GM19463 (cell line): ENCODE data around the gene ANKRD12.
"Not testable (repeated sequence)": the region's sequence is repeated elsewhere in the genome, so short reads cannot be mapped to it uniquely, and the experiment has no call there.

Source experiments
- ATAC-seq: cut with Tn5 transposase; IDR thresholded peaks from one replicate; pipeline ENCODE4 v1.9.1; 2021; ENCODE audit warnings: mild to moderate bottlenecking, moderate library complexity; ENCODE audit not compliant: unreplicated experiment

Gene ANKRD12

DNA sequence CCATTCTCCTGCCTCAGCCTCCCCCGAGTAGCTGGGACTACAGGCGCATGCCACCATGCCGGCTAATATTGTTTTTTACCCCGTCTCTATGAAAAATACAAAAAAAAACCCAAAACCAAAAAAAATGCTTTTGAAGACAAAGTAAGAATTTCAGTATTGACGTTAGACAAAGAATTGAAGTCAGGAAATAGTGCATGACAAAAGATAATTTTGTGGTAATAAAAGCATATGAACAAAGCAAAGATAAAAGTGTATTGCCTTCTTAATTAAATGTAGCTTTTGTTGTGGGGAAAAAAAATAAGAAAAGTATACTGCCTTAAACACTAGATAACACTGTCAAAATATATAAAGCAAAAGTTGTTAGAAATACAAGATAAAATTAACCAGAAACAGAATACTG lies 86.8 kb downstream of the ANKRD12 start:
- no peak for ATAC-seq

DNA sequence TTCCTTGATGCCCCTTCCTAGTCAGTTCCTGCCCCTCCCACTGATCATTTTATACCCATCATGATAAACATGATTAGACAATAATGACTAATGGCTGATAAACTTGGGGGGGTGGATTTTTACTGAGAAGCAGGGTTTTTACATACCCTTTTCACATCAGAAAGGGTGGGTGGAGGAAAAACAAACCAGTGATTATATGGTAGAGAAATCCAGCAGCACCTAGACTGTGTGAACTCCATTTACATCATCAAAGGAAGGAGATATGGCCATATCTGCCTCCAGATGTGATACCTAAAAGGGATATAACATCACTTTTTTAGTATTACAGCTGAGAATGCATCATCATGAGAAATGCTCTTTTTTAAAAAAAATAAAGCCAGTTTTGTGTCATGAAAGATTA lies 89.9 kb downstream of the ANKRD12 start:
- ATAC-seq: no peak

DNA sequence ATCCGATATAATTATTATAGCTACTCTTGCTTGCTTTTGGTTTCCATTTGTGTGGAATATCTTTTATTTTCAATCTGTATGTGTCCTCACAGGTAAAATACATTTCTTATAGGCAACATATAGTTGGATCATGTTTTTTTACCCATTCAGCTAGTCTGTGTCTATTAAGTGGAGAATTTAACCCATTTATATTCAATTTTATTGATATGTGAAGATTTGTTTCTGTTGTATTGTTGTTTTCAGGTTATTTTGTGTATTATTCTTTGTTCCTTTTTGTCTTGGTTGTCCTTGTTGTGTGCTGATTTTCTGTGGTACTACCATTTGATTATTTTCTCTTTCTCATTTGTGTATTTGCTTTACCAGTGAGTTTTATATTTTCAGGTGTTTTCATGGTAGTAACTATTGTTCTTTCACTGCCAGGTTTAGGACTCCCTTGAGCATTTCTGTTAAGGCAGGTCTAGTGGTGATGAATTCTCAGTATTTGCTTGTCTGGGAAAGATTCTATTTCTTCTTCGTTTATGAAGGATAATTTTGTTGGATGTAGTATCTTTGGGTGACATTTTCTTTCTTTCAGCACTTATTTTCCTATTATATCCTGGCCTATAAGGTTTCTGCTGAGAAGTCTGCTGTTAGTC lies 95.4 kb downstream of the ANKRD12 start:
- ATAC-seq: no peak

DNA sequence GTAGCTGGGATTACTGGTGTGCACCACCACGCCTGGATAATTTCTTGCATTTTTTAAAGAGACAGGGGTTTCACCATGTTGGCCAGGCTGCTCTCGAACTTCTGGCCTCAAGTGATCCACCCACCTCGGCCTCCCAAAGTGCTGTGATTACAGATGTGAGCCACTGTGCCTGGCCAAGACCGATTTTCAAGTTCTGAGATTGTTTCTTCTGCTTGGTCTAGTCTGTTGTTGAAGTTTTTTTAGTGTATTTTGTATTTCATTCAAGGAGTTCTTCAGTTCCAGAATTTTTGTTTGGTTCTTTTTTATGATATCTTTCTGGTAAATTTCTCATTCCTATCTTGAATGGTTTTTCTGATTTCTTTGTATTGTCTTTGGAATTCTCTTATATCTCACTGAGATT lies 96.4 kb downstream of the ANKRD12 start:
- no peak for ATAC-seq

DNA sequence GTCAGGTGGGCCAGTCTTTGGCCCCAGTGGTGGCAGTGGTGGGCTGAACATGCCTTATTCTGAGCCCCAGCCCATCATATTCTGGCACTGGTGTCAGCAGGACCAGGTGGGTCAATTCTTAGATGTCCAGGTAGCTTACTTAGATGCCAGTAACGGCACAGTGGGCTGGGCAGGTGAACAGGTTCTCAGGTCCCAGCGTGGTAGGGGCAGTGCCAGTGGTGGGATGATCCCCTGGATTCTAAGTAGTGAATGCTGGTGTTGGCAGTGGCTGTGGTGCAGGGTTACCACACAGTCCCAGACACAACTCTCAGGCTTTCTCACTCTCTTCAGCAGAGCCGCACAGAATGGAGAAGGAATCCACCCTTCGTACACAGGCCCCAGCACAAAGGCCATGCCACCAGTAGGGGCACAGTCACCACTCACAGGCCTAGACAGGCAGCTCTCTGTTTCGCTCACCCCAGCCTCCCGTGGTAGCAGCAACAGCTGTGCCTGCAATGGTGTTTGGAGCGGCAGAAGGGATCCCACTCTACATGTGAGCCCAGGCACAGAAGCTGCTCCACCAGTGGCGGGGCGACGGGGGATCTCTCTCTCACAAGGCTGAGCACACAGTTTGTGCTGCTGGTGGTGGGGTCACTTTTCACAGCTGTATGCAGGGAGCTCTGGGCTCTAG lies 97.3 kb downstream of the ANKRD12 start:
- ATAC-seq: no peak

DNA sequence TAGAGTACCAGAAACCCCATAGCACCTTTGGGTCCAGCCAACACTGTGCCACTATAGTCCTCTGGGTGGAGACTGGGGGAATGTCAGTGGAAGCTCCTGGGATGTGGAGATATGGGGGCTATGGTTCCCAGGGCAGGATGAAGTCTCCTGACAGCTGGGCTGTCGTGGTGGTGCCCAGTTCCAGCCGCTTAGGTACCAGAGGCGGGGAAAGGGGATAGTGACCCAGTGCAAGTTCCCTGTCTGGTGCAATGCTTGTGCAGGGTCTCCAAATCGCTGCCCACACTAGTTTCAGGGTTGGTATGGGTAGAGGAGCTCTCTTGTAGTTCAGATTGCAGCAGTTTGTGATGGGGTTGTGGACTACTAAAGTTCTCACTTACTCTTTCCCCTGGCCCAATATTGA lies 97.9 kb downstream of the ANKRD12 start:
- ATAC-seq: no peak

DNA sequence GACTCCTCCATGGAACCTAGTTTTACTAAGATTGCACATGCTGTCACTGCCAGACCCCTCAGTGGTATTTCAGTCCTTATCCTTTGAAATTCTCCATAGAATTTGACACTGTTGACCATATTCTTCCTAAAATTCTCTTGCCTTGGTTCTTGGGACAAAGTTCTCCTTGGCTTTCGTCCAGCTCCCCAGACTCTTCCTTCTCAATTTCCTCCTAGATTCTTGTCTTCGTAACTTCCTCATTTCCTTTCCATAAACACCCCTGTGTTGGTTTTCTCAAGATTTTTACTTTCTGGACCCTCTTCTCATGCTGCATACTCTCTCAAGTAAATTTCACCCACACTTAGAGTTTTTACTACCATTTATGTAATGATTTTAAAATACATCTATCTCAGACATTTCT lies 101.4 kb downstream of the ANKRD12 start:
- no peak for ATAC-seq

DNA sequence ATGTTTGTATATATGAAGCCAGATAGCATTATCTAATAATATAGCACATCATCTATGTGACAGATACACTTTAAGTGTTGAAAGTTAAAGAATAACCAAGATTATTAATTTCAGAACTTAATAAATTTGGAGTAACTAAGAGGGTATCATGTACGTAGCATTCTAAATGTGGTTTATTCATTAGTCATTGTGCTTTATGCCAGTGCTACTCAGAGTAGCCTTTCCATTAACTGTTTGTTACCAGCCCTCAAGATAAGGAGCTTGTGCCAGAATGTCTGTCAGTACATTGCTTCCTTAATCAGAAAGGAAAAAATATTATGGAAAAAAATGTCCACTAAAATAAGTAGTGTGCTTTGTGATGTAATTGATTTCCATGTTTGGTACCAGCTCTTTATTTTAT lies 103.1 kb downstream of the ANKRD12 start:
- ATAC-seq: peak; percentile 32

DNA sequence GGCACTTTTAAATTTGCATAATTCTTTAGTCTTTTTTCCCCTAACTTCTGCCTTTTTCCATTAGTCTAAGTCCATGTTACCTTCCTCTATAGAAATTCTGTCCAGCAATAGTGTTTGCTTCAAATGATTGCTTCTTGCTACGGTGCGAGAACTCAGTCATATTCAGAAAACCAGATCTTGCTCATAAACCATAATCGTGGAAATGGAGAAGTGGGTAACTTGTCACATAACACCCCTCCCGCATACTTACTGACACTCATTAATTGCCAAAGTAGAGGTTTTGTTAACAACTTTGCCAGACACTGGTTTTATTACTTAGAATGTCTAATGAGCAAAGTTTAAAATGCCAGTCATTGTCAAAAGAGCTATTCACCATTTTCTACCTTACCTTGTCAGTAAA lies 103.7 kb downstream of the ANKRD12 start:
- peak; percentile 59 for ATAC-seq

DNA sequence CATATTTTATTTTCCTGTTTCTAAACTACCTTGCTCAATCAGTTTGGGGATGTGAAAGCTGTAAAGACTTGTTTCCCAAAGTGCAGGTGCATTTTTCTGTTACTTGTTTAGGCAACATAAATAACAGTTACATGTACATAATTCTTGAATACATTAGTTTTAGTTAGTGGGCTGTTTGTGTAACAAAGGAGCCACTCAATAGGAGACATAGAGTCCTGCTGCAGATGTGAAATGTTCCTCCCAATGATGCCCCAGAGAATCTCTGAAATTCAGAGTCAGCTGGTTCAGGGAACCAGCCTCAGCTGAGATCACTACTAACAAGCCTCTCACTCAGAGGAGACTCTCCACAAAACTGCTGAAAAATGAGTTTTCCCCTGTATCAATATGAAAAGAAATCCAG lies 106.4 kb downstream of the ANKRD12 start:
- no peak for ATAC-seq

DNA sequence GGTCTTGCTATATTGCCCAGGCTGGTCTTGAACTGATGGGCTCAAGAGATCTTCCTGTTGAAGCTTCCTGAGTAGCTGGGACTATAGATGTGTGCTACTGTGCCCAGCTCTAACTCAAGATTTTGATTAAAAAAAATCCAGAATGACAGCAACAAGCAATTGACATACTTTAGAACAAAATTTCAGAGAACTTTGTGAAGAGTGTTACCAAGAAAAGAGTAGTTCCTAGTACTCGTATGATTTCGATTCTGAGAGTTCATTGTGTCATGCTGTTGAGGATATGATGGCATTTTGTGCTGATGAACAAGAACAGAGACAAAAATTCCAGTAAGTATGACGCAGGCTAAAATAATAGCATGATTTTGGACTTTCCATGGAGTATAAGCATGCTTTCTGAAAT lies 107.8 kb downstream of the ANKRD12 start:
- ATAC-seq: no peak

DNA sequence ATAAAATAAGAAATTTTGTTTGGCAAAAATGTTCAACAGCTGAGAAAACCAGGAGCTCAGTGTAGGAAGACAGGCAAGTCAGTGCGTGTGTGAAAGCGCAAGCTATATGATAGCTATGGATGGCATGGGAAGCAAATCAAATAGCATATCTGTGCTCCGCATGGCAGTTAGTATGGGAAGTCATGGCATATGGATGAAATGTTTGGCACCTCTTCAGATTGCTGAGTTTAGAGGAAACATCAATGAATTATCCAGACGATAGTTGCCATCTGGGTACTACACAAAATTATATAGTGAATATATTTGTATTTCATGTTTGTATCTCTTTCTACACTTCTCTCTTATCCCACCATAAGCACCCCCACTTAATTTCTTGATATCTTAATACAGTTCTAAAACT lies 112.1 kb downstream of the ANKRD12 start:
- no peak for ATAC-seq

DNA sequence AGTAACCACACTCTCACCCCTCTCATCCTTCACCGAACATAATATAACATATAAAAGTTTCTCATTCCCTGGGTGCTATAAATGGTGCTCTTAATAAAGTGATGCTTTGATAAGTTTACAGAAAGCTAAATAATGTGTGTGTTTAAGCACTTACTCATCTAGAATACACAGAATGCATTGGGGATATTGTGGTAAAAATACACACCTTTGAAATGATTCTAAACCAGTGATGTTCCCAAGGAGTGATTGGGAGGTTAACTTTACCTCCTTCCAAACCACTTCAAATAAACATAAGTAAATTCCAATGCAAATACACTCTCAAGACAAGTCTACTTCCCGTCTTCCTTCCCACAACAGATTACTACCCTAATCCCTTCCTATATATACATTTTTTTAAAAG lies 112.7 kb downstream of the ANKRD12 start:
- ATAC-seq: no peak

DNA sequence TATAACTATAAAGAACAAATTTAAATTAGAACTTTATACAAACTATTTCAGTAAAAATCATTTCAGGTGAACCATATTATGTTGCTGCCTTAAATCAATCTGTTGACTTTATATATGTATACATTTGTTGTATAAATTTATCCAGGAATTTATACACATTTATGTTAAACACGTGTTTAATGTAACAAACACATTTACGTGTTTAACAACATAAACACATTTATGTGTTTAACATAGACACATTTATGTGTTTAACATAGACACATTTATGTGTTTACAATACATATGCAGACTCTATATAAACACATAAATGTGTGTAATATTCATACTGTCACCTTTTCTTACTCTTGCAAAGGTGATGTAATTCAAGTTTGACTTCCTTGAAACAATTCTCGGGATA lies 122.6 kb downstream of the ANKRD12 start:
- ATAC-seq: no peak

DNA sequence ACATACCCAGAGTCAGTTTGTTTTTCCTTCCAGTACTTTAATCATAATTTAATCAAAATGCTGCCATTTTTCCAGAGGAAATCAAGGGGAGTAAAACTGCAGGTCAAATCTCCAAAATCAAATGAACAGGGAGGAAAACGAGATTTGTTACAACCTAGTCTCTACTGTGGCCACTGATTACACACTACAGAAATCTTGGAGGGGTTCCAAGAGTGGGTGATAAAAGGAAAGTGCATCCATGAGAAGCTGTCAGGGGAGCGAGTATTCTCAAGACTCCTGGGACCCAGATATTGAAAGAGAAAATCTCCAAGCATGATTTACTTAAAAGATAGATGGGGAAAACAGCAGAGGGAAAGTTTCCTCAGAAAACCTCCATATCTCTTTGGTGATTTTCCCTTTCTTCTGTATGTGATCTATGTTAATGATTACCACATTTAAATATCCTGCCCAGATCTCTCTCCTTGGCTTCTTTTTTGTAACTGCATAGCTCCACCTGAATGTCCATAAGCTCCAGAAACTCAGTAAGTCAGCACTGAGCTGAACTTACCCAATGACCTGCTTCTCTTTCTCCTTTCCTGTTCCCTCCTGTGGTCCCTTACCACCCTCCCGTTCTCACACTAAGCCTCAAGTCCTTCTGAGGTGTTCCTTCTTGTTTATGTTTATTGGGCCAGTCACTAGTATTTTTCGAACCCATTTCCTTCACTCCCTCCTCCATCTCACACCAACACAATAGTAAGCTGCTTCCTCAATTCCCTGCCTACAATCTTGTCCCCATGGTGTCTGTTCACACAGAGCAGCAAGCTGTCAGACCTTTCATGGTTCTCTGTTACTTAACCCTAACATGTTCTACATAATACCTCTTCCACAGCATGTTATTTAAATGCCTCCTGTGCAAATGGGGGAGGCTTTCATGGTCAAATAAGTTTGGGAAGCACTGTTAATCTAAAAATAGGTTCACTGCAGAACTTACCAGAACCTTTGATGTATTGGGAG lies 124.1 kb downstream of the ANKRD12 start:
- ATAC-seq: no peak

DNA sequence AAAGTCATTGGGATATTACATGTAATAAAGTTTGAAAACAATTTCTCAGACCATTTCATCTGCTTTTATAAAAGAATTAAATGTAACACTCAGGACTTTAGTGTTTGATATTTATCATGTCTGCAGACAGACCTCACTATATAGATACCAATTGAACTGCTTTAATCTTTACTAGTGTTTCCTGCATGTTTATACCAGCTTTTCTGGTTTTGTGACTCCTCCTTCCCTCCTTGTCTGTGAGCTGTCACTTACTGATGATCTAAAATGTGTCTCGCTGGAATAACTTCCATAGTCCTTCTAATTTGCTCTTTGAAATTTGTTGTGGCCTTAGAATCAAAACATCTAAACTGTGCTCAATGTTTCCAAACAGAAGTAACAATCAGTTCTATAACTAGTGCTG lies 126.7 kb downstream of the ANKRD12 start:
- no peak for ATAC-seq

DNA sequence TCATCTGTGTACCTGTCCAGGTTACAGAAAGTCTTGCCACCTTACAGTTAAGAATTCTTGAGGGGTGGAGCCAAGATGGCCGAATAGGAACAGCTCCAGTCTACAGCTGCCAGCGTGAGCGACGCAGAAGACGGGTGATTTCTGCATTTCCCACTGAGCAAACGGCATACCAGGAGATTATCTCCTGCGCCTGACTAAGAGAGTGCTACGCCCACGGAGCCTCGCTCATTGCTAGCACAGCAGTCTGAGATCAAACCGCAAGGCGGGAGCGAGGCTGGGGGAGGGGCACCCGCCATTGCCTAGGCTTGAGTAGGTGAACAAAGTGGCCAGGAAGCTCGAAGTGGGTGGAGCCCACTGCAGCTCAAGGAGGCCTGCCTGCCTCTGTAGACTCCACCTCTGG lies 128.2 kb downstream of the ANKRD12 start:
- ATAC-seq: not testable (repeated sequence)

DNA sequence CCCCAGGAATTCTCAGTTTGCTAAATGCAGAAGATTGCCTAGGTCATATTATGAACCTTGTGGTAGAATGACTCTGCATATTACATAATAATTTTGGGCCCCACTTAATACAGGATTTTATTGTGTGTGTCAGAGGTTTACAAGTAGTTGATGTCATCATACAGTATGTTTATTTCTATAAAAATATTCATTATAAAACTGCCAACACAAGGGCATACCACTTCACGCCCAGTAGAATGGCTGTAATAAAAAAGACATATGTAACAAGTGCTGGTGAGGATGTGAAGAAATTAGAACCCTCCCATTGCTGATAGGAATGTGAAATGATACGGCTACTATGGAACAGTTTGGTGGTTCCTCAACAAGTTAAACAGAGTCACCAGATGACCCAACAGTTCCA lies 136.6 kb downstream of the ANKRD12 start:
- no peak for ATAC-seq

DNA sequence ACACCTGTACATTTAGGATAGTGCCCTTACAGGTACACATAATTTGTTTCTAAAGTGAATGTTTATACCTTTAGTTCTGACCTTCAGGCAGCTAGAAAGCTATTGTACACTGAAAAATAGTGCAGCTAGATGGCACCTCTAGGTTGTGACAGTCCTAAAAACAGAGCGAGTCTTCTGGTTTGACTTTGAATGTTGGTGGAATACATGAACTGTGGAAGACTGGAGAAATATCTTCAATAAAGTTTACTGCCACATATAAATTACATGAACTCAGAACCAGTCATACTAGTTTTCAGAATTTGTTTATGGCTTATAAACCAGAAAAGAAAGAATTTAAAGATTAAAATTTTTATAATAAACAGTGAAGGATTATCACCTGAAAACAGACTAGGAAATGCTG lies 139.3 kb downstream of the ANKRD12 start:
- ATAC-seq: no peak

DNA sequence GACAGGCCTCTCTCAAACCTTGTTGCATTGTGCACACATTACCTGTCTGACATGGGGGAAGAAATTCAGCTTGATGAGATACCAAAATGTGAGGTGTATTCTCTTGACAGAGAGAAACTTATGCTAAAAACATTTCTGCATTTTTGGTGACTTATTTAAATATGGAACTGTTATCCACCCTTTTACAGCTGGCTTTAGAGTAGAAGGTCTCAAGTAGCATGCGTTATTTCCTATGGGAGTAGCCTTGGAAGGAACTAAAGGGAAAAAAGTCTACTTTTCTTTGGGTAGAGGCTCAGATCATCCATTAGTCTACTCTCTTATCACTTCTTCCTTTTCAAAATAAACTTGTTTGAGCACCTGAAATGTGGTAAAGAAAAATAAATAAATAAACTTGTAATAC lies 141.4 kb downstream of the ANKRD12 start:
- ATAC-seq: no peak

DNA sequence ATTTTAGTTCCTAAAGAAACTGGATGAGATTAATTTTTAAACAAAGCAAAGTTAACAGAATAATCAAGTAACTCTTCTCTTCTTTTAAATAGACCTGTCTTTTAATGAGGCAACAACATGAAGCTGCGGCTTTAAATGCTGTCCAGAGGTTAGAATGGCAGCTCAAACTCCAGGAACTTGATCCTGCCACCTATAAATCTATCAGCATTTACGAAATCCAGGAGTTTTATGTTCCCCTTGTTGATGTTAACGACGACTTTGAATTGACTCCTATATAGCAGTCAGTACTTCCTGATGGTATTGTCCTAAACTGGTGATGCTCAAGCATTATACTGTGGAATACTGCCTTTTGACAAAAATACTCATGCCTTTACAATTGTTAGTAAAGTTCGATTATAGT lies 144.3 kb downstream of the ANKRD12 start:
- ATAC-seq: no peak

DNA sequence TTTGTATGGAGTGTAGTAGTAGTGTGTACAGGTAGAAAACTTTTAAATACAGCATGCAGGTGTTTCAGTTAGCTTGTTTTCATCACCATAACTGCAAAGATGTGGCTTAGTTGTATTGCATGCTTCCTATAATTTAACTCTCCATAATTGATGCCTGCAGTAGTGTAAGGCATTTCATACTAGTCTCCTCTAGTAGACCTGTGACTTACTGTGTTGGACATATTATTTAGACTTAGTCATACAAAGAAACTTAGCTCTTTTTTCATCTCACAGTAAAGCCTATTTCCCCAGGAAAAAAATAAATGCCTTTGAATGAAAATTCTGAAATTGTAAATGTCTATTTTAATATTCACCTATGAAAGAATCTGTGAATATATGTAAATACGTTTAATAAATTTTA lies 145.2 kb downstream of the ANKRD12 start:
- no peak for ATAC-seq
